Subcutaneous adipose tissue (tissue), 4 donors: ENCODE measurements around the gene CRACR2B. TPM values are rescaled to one million over a fixed set of nuclear protein-coding genes. Genes with fewer than 3 reads are reported as not detected.

ENCODE experiments used
- total RNA-seq, 4 donors: library from RNA; depleted of rRNA; stranded (reverse); fragments of >200 nt; gene quantifications; one replicate each; pipeline ENCODE4 v1.1.0, GENCODE V29; 2016
- TF ChIP-seq, protein P1 (sequence below): fragments of 450-650 bp; IDR thresholded peaks from one replicate; pipeline ENCODE4 v1.5.1; 2016; ENCODE audit warnings: low read depth, mild to moderate bottlenecking, control low read depth, antibody characterized with exemption, moderate library complexity

Gene CRACR2B
- total RNA-seq, 4 donors from 2014 or later: 2.3 to 44.6 (median 9.7) TPM

DNA sequence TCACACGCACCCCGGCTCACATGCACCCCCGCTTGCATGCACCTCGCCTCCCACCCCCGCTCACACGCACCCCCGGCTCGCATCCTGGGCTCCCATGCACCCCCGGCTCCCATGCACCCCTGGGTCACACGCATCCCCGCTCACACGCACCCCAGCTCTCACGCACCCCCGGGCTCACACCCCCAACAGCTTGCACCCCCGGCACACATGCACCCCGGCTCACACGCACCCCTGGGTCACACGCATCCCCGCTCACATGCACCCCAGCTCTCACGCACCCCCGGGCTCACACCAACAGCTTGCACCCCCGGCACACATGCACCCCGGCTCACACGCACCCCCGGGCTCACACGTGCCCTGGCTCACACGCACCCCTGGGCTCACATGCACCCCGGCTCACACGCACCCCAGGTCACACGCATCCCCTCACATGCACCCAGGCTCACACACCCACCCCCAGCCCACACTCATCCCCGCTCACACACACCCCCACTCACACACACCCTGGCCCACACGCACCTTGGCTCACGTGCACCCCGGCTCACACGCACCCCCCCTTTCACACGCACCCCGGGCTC, 31.1 kb downstream of the CRACR2B start:
- TF ChIP-seq, protein P1, sequence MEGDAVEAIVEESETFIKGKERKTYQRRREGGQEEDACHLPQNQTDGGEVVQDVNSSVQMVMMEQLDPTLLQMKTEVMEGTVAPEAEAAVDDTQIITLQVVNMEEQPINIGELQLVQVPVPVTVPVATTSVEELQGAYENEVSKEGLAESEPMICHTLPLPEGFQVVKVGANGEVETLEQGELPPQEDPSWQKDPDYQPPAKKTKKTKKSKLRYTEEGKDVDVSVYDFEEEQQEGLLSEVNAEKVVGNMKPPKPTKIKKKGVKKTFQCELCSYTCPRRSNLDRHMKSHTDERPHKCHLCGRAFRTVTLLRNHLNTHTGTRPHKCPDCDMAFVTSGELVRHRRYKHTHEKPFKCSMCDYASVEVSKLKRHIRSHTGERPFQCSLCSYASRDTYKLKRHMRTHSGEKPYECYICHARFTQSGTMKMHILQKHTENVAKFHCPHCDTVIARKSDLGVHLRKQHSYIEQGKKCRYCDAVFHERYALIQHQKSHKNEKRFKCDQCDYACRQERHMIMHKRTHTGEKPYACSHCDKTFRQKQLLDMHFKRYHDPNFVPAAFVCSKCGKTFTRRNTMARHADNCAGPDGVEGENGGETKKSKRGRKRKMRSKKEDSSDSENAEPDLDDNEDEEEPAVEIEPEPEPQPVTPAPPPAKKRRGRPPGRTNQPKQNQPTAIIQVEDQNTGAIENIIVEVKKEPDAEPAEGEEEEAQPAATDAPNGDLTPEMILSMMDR: no peak

DNA sequence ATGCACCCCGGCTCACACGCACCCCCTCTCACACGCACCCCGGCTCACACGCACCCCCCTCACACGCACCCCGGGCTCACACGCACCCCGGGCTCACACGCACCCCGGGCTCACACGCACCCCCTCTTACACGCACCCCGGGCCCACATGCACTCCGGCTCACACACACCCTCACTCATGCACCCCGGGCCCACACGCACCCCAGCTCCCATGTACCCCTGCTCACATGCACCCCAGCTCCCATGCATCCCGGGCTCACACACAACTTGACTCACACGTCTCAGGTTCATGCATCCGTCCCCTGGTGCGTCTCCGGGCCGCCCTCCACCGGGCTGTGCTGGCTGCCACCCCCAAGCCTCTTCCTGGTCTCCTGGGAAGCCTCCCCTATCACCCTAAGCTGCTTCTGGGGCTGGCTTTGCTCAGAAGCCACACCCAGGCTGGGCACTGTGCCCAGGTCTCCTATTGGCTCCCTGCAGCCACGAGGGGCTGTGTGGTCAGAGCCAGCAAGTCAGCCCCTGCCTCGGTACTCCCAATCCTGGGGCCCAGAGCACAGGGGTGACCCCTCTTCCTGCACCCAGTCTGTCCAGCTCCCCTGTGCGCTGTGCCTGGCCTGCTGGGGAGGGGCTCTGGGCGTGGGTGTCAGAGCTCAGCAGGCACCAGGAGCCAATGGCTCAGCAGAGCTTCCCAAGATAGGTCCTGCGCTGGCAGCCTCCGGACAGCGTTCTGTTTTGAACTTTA, 31.8 kb downstream of the CRACR2B start:
- TF ChIP-seq, protein P1: no peak

DNA sequence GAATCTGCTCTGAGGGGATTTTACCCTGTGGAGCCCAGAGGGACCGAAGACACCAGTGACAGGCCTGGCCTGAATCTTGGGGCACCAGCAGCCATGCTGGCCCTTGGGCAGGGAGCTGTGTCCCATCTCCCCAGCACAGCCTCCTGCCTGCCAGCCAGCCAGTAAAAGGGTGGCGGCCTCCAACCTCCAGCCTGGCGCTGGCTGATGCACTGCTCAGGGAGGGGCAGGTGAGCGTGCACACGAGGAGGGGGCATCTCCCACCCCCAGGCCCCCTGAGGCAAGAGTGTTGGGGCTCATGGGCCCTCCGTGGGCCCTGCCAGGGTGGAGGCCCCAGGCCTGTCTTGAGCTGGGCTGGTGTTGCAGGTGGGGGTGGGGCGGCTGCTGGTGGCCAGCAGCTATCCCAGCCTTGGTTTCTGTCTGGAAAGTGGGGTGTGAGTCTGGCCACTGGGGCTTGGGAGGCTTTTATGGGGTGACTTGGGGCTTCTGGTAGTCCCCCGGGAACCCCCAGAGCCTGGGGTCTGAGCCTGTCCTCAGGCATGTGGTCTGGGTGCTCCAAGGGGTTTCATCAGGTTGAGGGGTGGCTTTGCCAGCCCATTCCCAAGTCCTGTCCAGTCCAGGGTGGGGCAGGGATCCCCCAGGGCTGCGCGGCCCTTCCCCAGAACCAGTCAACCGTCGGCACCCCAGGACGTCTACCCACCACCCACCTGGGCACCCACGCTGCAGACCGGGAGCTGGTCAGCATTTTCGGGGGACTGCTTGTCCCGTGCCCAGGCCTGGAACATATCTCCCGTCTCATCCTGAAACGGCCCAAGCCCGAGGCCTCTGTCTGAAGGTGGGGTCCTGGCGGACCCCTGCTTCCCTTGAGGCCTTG, 32.8 kb downstream of the CRACR2B start:
- TF ChIP-seq, protein P1: no peak

DNA sequence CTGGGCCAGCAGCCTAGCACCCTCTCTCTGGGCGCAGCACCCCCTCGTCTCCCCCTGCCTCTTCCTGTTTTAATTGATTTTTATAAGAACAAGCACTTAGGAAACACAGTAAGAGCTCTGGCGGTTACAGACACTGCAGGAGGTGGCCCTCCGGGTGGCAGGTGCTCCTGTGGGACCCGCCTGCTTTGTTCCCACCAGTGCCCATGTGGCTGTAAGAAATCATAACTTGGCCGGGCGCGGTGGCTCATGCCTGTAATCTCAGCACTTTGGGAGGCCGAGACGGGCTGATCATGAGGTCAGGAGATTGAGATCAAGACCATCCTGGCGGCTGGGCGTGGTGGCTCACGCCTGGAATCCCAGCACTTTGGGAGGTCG, 33.4 kb downstream of the CRACR2B start:
- TF ChIP-seq, protein P1: no peak

DNA sequence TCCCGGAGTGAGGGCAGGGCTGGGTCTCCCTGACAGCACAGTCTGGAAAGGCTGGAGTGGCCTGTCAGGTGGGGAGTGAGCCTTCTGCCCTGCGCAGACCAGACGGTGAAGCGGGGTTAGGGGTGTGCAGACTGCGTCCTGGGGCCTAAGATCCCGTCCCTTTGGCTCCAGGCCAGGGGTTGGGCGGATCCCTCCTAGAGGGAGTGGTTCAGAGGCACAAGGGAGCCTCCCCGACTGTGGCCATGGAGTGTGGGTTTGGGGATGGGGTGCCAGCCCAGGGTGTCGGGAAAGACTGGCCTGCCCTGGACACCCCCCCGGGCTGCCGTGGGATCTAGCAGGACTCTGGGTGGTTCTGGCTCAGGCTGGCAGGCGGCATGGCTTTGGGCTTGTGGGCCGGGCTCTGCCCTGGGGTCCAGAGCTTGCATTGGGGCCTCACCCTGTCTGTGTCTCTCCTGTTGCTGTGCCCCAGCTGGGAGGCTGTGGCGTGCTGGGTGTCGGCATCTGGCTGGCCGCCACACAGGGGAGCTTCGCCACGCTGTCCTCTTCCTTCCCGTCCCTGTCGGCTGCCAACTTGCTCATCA, 34.5 kb downstream of the CRACR2B start:
- TF ChIP-seq, protein P1: no peak

DNA sequence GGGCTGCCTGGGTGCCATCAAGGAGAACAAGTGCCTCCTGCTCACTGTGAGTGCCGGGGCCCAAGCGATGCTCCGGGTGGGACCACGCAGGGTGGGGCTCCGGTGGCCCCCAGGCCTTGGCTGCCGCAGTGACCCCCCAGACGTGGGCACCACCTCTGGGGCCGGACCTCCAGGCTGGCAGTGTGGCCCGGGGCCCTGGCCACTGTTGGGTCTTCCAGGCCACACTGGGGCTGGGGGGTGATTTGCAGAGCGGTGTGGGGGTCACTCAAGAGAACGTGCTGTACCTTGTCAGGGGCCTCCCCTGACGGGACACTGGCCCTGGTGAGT, 34.9 kb downstream of the CRACR2B start:
- TF ChIP-seq, protein P1: no peak
